Activated CD4-positive, CD25-positive, alpha-beta regulatory T cell treated with anti-CD3 and anti-CD28 coated beads, Interleukin-2, amount 50 U/mL, for 24 hours (primary cell): Measurements from ENCODE around the gene ANP32A.

Experiments used
- ATAC-seq, 2 donors: fragments of 150-1000 bp; cut with Tn5 transposase; one replicate each; pipeline ENCODE4 v1.10.0; 2021; ENCODE audit warnings: mild to moderate bottlenecking in 1 of 2, moderate library complexity in 1 of 2

Gene ANP32A

GRCh38 chr15:68819495-68820294, 1.0 kb downstream of the ANP32A start:
- no peak for ATAC-seq

GRCh38 chr15:68818769-68819494, 1.8 kb downstream of the ANP32A start:
- ATAC-seq = no peak

- ATAC-seq = peak; percentile 15 to 27
Measured at GRCh38 chr15:68818066-68818768, 2.5 kb downstream of the ANP32A start.

GRCh38 chr15:68817304-68818065, 3.2 kb downstream of the ANP32A start:
- ATAC-seq = peak; percentile 40 to 42

GRCh38 chr15:68816795-68817303, 3.8 kb downstream of the ANP32A start:
- no peak for ATAC-seq

- no peak for ATAC-seq
Measured at GRCh38 chr15:68816158-68816557, 4.5 kb downstream of the ANP32A start.

- no peak for ATAC-seq
Measured at GRCh38 chr15:68815598-68815997, 5.1 kb downstream of the ANP32A start.

GRCh38 chr15:68814596-68814995, 6.1 kb downstream of the ANP32A start:
- no peak for ATAC-seq

- no peak for ATAC-seq
Measured at GRCh38 chr15:68812597-68813431, 7.9 kb downstream of the ANP32A start.

GRCh38 chr15:68812069-68812468, 8.6 kb downstream of the ANP32A start:
- ATAC-seq = no peak

- no peak for ATAC-seq
Measured at GRCh38 chr15:68809517-68809916, 11.2 kb downstream of the ANP32A start.

- no peak for ATAC-seq
Measured at GRCh38 chr15:68808770-68809169, 11.9 kb downstream of the ANP32A start.

- ATAC-seq = no peak
Measured at GRCh38 chr15:68808091-68808490, 12.6 kb downstream of the ANP32A start.

- ATAC-seq = no peak
Measured at GRCh38 chr15:68807249-68807648, 13.4 kb downstream of the ANP32A start.

GRCh38 chr15:68806220-68807060, 14.3 kb downstream of the ANP32A start:
- ATAC-seq = no peak

GRCh38 chr15:68802373-68802772, 18.3 kb downstream of the ANP32A start:
- ATAC-seq = no peak

- ATAC-seq = no peak
Measured at GRCh38 chr15:68801572-68802148, 19.0 kb downstream of the ANP32A start.

GRCh38 chr15:68800875-68801274, 19.8 kb downstream of the ANP32A start:
- ATAC-seq = no peak

GRCh38 chr15:68798346-68799094, 22.2 kb downstream of the ANP32A start:
- no peak for ATAC-seq
